GM23338 (cell line): ENCODE data around the gene CPSF7. TPM values are rescaled to one million over a fixed set of nuclear protein-coding genes. Genes with fewer than 3 reads are reported as not detected.

Source experiments
- ATAC-seq: fragments of 200-7000 bp; cut with Tn5 transposase; 3 replicates; pipeline ENCODE4 v1.9.1; 2020
- DNase-seq: peaks from one replicate; pipeline ENCODE4 v3.0.0-alpha.2; 2015; ENCODE audit warnings: low spot score
- H2AFZ ChIP-seq: fragments of 200-600 bp; sonication (generic); 2 replicates; pipeline ENCODE4 v1.8.0; 2016; ENCODE audit warnings: antibody characterized with exemption, mild to moderate bottlenecking, moderate library complexity
- H3F3A ChIP-seq: fragments of 200-600 bp; sonication (generic); replicated peaks from 2 replicates; pipeline ENCODE4 v1.8.0; 2017; ENCODE audit warnings: antibody characterized with exemption, mixed run types, low read depth
- H3K27ac ChIP-seq: fragments of 200-600 bp; sonication (generic); 2 replicates; pipeline ENCODE4 v1.6.1; 2016; ENCODE audit warnings: low read depth
- H3K27me3 ChIP-seq: fragments of 200-600 bp; sonication (generic); 2 replicates; pipeline ENCODE4 v1.8.0; 2016; ENCODE audit warnings: mild to moderate bottlenecking, mixed run types, moderate library complexity; ENCODE audit not compliant: insufficient read depth
- H3K36me3 ChIP-seq: fragments of 200-600 bp; sonication (generic); 2 replicates; pipeline ENCODE4 v1.8.0; 2016; ENCODE audit warnings: mild to moderate bottlenecking; ENCODE audit not compliant: insufficient read depth
- H3K4me1 ChIP-seq: fragments of 200-600 bp; sonication (generic); 2 replicates; pipeline ENCODE4 v1.8.0; 2016; ENCODE audit warnings: mild to moderate bottlenecking, moderate library complexity; ENCODE audit not compliant: insufficient read depth
- H3K4me2 ChIP-seq: fragments of 200-600 bp; sonication (generic); 2 replicates; pipeline ENCODE4 v1.7.1; 2017; ENCODE audit warnings: mixed run types
- H3K4me3 ChIP-seq: fragments of 200-600 bp; sonication (generic); 2 replicates; pipeline ENCODE4 v1.6.1; 2016; ENCODE audit warnings: mixed run types
- H3K79me2 ChIP-seq: fragments of 200-600 bp; sonication (generic); replicated peaks from 2 replicates; pipeline ENCODE4 v1.8.0; 2017; ENCODE audit warnings: mild to moderate bottlenecking; ENCODE audit not compliant: insufficient read depth
- H3K9me2 ChIP-seq: fragments of 200-600 bp; sonication (generic); 2 replicates; pipeline ENCODE4 v1.8.0; 2017; ENCODE audit not compliant: insufficient read depth
- H4K20me1 ChIP-seq: fragments of 200-600 bp; sonication (generic); replicated peaks from 2 replicates; pipeline ENCODE4 v1.8.0; 2017; ENCODE audit warnings: mild to moderate bottlenecking; ENCODE audit not compliant: insufficient read depth
- H3K27ac Mint-ChIP-seq: 2 replicates; pipeline ENCODE4 v1.8.0; 2020; ENCODE audit warnings: inconsistent platforms, mild to moderate bottlenecking, moderate library complexity, mixed read lengths
- H3K27me3 Mint-ChIP-seq: 3 replicates; pipeline ENCODE4 v1.8.0; 2022; ENCODE audit warnings: low read depth, mild to moderate bottlenecking, moderate library complexity, mixed read lengths, inconsistent platforms; ENCODE audit not compliant: insufficient read depth, poor library complexity
- H3K36me3 Mint-ChIP-seq: 3 replicates; pipeline ENCODE4 v1.8.0; 2021; ENCODE audit warnings: low read depth, mild to moderate bottlenecking, inconsistent platforms, moderate library complexity, mixed read lengths
- H3K4me1 Mint-ChIP-seq: 3 replicates; pipeline ENCODE4 v1.8.0; 2020; ENCODE audit warnings: mild to moderate bottlenecking, inconsistent platforms, mixed read lengths
- H3K4me3 Mint-ChIP-seq: 3 replicates; pipeline ENCODE4 v1.8.0; 2021; ENCODE audit warnings: moderate library complexity, mild to moderate bottlenecking, inconsistent platforms, mixed read lengths
- H3K9me3 Mint-ChIP-seq: 3 replicates; pipeline ENCODE4 v1.8.0; 2020; ENCODE audit warnings: moderate library complexity, mild to moderate bottlenecking, inconsistent platforms, mixed read lengths
- CREB1 ChIP-seq: fragments of 250-450 bp; sonication (Bioruptor Pico); IDR thresholded peaks from 2 replicates; pipeline ENCODE4 v1.5.0; 2020; ENCODE audit warnings: low read depth, mild to moderate bottlenecking, moderate library complexity
- ETS1 ChIP-seq: IDR thresholded peaks from 2 replicates; pipeline ENCODE4 v1.6.1; 2016; ENCODE audit warnings: antibody characterized with exemption
- EZH2 ChIP-seq: fragments of 200-600 bp; sonication (generic); IDR thresholded peaks from one replicate; pipeline ENCODE4 v1.8.0; 2017; ENCODE audit warnings: antibody characterized with exemption, mild to moderate bottlenecking, low read depth; ENCODE audit not compliant: unreplicated experiment
- EZH2phosphoT487 ChIP-seq: fragments of 200-600 bp; sonication (generic); IDR thresholded peaks from one replicate; pipeline ENCODE4 v1.8.1; 2018; ENCODE audit warnings: antibody characterized with exemption; ENCODE audit not compliant: unreplicated experiment
- JUNB ChIP-seq: IDR thresholded peaks from one replicate; pipeline ENCODE4 v1.6.1; 2016; ENCODE audit warnings: antibody characterized with exemption; ENCODE audit not compliant: unreplicated experiment
- NANOG ChIP-seq: IDR thresholded peaks from 2 replicates; pipeline ENCODE4 v1.6.1; 2016; ENCODE audit warnings: antibody characterized with exemption, borderline replicate concordance
- POLR2AphosphoS5 ChIP-seq: IDR thresholded peaks from 2 replicates; pipeline ENCODE4 v1.6.1; 2016; ENCODE audit warnings: antibody characterized with exemption, low read depth
- REST ChIP-seq: IDR thresholded peaks from one replicate; pipeline ENCODE4 v1.6.1; 2018; ENCODE audit warnings: antibody characterized with exemption; ENCODE audit not compliant: unreplicated experiment
- STAT1 ChIP-seq: IDR thresholded peaks from one replicate; pipeline ENCODE4 v1.6.1; 2016; ENCODE audit warnings: antibody characterized with exemption; ENCODE audit not compliant: unreplicated experiment
- ZNF114 ChIP-seq: fragments of 250-450 bp; sonication (Bioruptor Pico); IDR thresholded peaks from 2 replicates; pipeline ENCODE4 v1.5.0; 2020; ENCODE audit warnings: mild to moderate bottlenecking, moderate library complexity
- ZNF331 ChIP-seq: fragments of 250-450 bp; sonication (Bioruptor Pico); IDR thresholded peaks from 2 replicates; pipeline ENCODE4 v1.5.0; 2020; ENCODE audit warnings: low read depth, mild to moderate bottlenecking, moderate library complexity
- polyA plus RNA-seq: library from polyadenylated mRNA; unstranded; fragments of >200 nt; fragmentation: Nextera tagmentation; extraction: Ambion mirVana; gene quantifications from 2 replicates; pipeline ENCODE4 v1.2.1, GENCODE V29; 2016
- total RNA-seq: library from RNA; depleted of rRNA; stranded (reverse); fragments of >200 nt; shearing (Covaris generic); gene quantifications from 2 replicates; pipeline ENCODE4 v1.2.3, GENCODE V29; 2014
- TF ChIP-seq, protein P1 (sequence below), 2 experiments: fragments of 200-600 bp in 1 of 2; sonication (generic) in 1 of 2; conservative IDR thresholded peaks; 2 replicates each; pipeline versions ENCODE4 v1.5.1 to v1.6.1; 2016 to 2017; ENCODE audit warnings: antibody characterized with exemption in 2 of 2, low read depth in 2 of 2, mild to moderate bottlenecking in 2 of 2, moderate library complexity in 1 of 2
- TF ChIP-seq, protein P2 (sequence below): fragments of 250-450 bp; sonication (Bioruptor Pico); IDR thresholded peaks from 2 replicates; pipeline ENCODE4 v1.5.0; 2020; ENCODE audit warnings: mild to moderate bottlenecking, moderate library complexity

CPSF7 gene
- total and polyA plus RNA-seq, 2 experiments from 2014 or later, result 27.4 to 60.6 TPM

DNA sequence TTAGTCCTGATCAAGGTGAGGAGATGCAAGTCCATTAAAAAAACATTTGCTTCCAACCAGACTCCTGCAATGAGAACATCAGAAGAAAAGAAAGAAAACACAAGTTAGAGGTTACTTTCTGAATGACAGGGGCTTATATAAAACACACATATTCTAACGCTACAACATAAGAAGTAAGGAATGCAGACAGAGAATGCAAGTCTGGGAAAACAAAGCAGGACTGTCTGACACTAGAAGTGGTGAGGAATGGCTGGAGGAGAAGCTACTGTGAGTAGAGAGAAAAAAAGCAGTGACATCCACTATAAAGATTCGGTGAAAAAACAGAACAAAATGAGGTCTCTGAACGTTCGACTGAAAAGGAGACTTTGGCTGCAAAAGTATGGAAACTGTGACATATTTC lies 25.1 kb downstream of the CPSF7 start:
- Histone ChIP-seq H3K4me3 (no peak overlapping the region), H3K4me1 (no peaks in the 10 kb centered on the region), H3K79me2 (no peaks in the 10 kb centered on the region), H3K27ac (0 out of 2 replicates have a peak overlapping the region, but pooled peaks have one; percentile 32), H3K27me3 (no peaks in the 10 kb centered on the region), H4K20me1 (peaks cover 35% of the 10 kb centered on the region), H2AFZ (no peak overlapping the region), H3K9me2 (no peaks in the 10 kb centered on the region), H3F3A (peaks cover 37% of the 10 kb centered on the region), H3K4me2 (no peak overlapping the region), H3K36me3 (peaks cover 57% of the 10 kb centered on the region)
- no peaks in the 10 kb centered on the region for H3K4me1 Mint-ChIP-seq
- DNase-seq (no peak), ATAC-seq (no peak)
- H3K9me3 Mint-ChIP-seq, result no peaks in the 10 kb centered on the region; the same call in 2 of the 3 replicates
- no peak overlapping the region for H3K27ac Mint-ChIP-seq
- no peak overlapping the region for H3K4me3 Mint-ChIP-seq
- peaks cover 68% of the 10 kb centered on the region for H3K36me3 Mint-ChIP-seq
- TF ChIP-seq, protein P1, sequence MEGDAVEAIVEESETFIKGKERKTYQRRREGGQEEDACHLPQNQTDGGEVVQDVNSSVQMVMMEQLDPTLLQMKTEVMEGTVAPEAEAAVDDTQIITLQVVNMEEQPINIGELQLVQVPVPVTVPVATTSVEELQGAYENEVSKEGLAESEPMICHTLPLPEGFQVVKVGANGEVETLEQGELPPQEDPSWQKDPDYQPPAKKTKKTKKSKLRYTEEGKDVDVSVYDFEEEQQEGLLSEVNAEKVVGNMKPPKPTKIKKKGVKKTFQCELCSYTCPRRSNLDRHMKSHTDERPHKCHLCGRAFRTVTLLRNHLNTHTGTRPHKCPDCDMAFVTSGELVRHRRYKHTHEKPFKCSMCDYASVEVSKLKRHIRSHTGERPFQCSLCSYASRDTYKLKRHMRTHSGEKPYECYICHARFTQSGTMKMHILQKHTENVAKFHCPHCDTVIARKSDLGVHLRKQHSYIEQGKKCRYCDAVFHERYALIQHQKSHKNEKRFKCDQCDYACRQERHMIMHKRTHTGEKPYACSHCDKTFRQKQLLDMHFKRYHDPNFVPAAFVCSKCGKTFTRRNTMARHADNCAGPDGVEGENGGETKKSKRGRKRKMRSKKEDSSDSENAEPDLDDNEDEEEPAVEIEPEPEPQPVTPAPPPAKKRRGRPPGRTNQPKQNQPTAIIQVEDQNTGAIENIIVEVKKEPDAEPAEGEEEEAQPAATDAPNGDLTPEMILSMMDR (conservative IDR thresholded peaks at IDR 0.05; ENCODE audit: low read depth in 2 of 2), result no peak
- no peak for TF ChIP-seq ZNF114 (CRISPR knock-in tag)
- no peak for TF ChIP-seq EZH2
- TF ChIP-seq POLR2AphosphoS5, result no peak
- TF ChIP-seq NANOG, result no peak
- no peak for TF ChIP-seq CREB1 (CRISPR knock-in tag)
- TF ChIP-seq ZNF331 (CRISPR knock-in tag), result no peak
- TF ChIP-seq, protein P2, sequence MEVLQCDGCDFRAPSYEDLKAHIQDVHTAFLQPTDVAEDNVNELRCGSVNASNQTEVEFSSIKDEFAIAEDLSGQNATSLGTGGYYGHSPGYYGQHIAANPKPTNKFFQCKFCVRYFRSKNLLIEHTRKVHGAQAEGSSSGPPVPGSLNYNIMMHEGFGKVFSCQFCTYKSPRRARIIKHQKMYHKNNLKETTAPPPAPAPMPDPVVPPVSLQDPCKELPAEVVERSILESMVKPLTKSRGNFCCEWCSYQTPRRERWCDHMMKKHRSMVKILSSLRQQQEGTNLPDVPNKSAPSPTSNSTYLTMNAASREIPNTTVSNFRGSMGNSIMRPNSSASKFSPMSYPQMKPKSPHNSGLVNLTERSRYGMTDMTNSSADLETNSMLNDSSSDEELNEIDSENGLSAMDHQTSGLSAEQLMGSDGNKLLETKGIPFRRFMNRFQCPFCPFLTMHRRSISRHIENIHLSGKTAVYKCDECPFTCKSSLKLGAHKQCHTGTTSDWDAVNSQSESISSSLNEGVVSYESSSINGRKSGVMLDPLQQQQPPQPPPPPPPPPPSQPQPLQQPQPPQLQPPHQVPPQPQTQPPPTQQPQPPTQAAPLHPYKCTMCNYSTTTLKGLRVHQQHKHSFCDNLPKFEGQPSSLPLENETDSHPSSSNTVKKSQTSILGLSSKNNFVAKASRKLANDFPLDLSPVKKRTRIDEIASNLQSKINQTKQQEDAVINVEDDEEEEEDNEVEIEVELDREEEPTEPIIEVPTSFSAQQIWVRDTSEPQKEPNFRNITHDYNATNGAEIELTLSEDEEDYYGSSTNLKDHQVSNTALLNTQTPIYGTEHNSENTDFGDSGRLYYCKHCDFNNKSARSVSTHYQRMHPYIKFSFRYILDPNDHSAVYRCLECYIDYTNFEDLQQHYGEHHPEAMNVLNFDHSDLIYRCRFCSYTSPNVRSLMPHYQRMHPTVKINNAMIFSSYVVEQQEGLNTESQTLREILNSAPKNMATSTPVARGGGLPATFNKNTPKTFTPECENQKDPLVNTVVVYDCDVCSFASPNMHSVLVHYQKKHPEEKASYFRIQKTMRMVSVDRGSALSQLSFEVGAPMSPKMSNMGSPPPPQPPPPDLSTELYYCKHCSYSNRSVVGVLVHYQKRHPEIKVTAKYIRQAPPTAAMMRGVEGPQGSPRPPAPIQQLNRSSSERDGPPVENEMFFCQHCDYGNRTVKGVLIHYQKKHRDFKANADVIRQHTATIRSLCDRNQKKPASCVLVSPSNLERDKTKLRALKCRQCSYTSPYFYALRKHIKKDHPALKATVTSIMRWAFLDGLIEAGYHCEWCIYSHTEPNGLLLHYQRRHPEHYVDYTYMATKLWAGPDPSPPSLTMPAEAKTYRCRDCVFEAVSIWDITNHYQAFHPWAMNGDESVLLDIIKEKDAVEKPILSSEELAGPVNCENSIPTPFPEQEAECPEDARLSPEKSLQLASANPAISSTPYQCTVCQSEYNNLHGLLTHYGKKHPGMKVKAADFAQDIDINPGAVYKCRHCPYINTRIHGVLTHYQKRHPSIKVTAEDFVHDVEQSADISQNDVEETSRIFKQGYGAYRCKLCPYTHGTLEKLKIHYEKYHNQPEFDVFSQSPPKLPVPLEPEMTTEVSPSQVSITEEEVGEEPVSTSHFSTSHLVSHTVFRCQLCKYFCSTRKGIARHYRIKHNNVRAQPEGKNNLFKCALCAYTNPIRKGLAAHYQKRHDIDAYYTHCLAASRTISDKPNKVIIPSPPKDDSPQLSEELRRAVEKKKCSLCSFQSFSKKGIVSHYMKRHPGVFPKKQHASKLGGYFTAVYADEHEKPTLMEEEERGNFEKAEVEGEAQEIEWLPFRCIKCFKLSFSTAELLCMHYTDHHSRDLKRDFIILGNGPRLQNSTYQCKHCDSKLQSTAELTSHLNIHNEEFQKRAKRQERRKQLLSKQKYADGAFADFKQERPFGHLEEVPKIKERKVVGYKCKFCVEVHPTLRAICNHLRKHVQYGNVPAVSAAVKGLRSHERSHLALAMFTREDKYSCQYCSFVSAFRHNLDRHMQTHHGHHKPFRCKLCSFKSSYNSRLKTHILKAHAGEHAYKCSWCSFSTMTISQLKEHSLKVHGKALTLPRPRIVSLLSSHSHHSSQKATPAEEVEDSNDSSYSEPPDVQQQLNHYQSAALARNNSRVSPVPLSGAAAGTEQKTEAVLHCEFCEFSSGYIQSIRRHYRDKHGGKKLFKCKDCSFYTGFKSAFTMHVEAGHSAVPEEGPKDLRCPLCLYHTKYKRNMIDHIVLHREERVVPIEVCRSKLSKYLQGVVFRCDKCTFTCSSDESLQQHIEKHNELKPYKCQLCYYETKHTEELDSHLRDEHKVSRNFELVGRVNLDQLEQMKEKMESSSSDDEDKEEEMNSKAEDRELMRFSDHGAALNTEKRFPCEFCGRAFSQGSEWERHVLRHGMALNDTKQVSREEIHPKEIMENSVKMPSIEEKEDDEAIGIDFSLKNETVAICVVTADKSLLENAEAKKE, result no peak
- no peak for TF ChIP-seq EZH2phosphoT487
- no peak for TF ChIP-seq JUNB
- TF ChIP-seq STAT1, result no peak
- no peak for TF ChIP-seq REST
- no peak for TF ChIP-seq ETS1
- H3K27me3 Mint-ChIP-seq, result no peaks in the 10 kb centered on the region
